Coronary artery (tissue), 2 donors: ENCODE results near the gene NHERF2.

ENCODE experiments used
- DNase-seq: peaks from one replicate; pipeline ENCODE4 v3.0.0-alpha.2; 2017; ENCODE audit warnings: low spot score
- H3K27ac ChIP-seq, 2 donors: fragments of 200-600 bp; sonication (generic); one replicate each; pipeline ENCODE4 v1.5.1; 2016 to 2019
- H3K4me3 ChIP-seq: fragments of 200-600 bp; sonication (generic); 2 replicates; pipeline ENCODE4 v1.5.1; 2016; ENCODE audit warnings: mild to moderate bottlenecking, moderate library complexity
- CTCF ChIP-seq: fragments of 200-600 bp; sonication (generic); IDR thresholded peaks from one replicate; pipeline ENCODE4 v1.5.1; 2019; ENCODE audit warnings: antibody characterized with exemption

The NHERF2 gene

GRCh38 chr16:2086812-2087747, 60.4 kb downstream of the NHERF2 start:
- no peak for TF ChIP-seq CTCF
- H3K4me3 ChIP-seq: no peak overlapping the region
- H3K27ac ChIP-seq: no peak overlapping the region
- no peak for DNase-seq

GRCh38 chr16:2087748-2088631, 61.3 kb downstream of the NHERF2 start:
- Histone ChIP-seq H3K4me3 (no peak overlapping the region), H3K27ac (no peak overlapping the region)
- no peak for DNase-seq
- no peak for TF ChIP-seq CTCF
